Measurements from ENCODE around the gene CCL23.
"Not testable (repeated sequence)": the region's sequence is repeated elsewhere in the genome, so short reads cannot be mapped to it uniquely, and the experiment has no call there.

Gene CCL23

DNA sequence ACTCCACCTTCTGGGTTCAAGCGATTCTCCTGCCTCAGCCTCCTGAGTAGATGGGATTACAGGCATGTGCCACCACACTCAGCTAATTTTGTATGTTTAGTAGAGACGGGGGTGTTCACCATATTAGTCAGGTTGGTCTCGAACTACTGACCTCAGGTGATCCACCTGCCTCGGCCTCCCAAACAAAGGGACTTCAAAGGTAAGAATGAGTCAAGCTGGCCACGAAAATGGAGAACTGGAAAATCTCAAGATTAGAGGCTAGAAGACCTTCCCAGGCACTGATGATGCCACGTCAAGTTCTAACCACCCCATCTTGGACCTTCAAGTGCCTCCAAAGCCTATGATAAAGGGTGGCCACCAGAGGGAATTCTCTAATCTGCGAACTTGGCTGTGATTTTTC is 15.1 kb downstream of the CCL23 start:
- no peak for DNase-seq

DNA sequence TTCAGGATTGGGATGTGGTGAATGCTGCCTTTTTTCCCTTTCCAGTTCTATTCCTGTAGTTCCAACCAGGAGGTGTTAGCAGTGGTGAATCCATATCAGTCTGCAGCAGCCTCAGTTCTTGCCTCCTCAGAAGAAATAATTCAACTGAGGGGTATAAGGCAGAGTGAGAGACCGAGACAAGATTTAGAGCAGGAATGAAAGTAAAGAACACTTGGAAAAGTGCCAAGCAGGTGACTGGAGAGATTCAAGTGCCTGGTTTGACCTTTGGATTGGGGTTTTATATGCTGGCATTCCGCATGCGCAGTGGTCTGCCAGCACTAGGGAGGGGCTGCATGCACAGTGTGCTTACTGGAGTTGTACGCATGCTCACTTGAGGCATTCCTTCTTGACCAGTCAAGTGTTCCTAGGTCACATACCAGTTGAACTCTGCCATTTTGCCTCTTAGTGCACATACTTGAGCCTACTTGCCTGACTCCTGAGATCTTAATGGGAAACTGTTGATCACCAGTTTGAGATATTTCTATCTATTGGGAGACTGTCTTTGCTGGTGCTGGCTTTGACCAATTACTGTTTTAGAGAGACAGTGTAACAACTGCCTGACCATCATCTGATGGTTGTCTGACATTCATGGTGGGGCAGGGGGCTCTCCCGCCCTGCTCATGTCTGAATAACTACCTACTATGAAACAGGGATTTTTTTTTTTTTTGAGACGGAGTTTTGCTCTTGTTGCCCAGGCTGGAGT is 15.7 kb downstream of the CCL23 start:
- no peak for DNase-seq

- DNase-seq = no peak
Measured at GRCh38 chr17:36001110-36001771, 16.5 kb downstream of the CCL23 start, which contains the start of gene CCL15. CCL15 (minus strand) TSS chr17:36001553; CDS start chr17:36001492, 61 bp downstream.

- no peak for DNase-seq
Measured at GRCh38 chr17:36000732-36001109, 17.1 kb downstream of the CCL23 start.

DNA sequence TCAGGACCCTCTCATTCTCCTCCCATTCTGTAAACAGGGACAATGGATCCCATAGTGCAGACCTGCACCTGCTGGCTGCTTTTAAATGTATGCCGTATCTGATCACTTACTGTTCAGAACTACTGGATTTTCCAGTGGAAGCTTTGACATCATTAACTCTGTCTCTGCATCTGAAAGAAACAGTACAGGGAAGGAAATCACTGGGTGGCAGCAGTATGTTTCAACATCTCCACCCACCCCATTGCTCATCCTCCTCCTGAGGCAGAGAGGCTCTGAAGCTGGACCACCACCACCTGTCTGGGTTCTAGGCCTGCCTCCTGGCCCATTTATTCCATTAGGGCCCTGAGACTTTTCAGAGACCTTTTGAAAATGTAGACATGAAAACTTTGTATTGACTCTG is 19.0 kb downstream of the CCL23 start:
- no peak for DNase-seq

GRCh38 chr17:35998018-35998545 is 19.7 kb downstream of the CCL23 start:
- no peak for DNase-seq

- not testable (repeated sequence) for DNase-seq
Measured at GRCh38 chr17:35995346-35995745, 22.4 kb downstream of the CCL23 start.

GRCh38 chr17:35991075-35991474 is 26.7 kb downstream of the CCL23 start:
- no peak for DNase-seq

DNA sequence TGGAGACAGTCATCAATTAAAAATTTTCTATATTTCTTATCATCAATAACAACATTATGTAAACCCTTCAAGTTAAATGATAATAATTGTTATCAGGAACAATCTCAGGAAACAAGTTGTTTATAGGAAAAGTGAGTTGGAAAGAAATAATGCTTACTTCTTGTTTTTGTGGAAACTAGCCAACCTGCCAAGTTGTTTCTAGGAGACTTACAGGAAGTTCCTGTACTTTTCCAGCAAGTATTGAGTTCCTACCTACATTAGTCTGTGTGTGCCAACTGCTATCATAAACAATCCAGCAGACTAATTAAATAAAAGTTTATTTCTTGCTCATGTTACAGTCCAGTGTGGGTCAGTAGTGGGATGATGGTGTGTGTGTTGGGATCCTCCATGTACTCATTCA is 29.6 kb downstream of the CCL23 start:
- DNase-seq = no peak

- no peak for DNase-seq
Measured at GRCh38 chr17:35986643-35987042, 31.1 kb downstream of the CCL23 start, which contains the start of gene CCL14. CCL14 (minus strand) TSS chr17:35986729; CDS start chr17:35986649, 80 bp downstream.

DNA sequence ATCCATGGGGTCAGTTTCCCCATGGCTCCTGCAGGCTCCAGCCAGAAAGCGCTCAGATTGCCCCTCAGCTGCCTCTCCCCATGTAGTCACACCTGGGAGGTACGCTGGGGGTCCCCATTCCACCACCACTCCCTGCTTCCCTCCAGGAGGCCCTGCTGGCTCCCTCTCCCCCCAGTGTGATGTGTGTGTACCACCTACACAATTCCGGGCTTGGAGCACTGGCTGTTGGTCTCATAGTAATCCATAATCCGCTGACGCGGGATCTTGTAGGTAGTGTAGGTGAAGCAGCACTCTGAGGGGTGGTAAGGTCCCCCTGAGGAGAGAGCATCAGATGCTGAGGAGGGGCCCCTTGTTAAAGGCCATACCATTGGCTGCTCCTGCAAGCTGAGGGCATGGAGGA is 33.6 kb downstream of the CCL23 start:
- DNase-seq = no peak

DNA sequence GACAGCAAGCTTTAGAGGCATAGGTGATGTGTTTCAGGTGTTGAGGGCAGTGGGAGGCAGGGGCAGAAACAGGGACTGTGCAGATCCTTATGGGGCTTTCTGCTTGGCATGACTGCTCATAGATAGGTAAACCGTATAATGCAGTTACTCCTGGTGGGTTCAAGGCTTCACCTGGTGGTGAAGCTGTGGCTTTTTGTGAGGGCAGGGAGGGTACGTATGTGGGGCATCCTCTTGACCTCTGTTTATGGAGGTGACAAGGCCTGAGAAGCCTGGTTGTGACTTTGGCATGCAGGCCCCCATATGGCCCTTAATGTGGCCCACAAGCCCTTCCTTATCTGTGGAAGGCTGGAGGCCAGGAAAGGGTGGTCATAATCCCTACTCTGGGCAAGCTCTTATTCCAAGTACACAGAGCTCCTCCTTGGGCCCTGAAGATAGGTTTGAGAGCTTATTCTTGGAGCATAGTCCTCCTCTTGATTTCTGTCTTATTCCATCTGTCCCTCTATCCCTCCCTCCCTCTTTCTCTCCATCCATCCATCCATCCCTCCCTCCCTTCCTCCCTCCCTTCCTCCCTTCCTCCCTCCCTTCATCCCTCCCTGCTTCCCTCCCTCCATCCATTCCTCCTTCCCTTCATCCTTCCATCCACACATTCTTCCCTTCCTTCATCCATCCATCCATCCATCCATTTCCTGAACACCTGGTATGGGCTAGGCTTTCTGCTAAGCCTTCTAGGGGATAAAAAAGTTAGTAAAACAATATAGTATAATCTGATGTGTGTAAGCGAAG is 35.2 kb downstream of the CCL23 start:
- no peak for DNase-seq

DNA sequence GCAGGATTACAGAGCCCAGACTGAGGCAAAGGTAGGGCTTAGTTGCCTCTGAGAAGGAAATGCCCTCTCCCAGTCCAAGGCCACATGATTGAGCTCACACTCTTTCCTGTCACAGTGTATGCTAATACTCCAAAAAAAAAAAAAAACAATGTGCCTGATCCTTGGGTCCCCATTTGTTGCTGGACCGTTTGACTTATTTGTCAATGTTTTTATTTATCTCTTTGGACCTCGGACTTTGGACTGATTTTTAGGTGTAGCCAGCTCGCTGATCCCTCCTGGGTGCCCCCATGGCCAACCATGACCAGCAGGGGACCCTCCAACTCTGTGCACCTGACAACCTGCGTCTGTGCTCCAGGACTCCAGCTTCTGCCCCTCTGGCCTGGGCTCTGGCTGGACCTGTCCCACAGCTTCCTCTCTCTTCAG is 35.9 kb downstream of the CCL23 start:
- DNase-seq = no peak

GRCh38 chr17:35981246-35981645 is 36.5 kb downstream of the CCL23 start, which contains the start of gene CCL16:
CCL16 (minus strand) TSS chr17:35981497; CDS start chr17:35981420, 77 bp downstream.
- no peak for DNase-seq

GRCh38 chr17:35978346-35978745 is 39.4 kb downstream of the CCL23 start:
- DNase-seq = no peak

DNA sequence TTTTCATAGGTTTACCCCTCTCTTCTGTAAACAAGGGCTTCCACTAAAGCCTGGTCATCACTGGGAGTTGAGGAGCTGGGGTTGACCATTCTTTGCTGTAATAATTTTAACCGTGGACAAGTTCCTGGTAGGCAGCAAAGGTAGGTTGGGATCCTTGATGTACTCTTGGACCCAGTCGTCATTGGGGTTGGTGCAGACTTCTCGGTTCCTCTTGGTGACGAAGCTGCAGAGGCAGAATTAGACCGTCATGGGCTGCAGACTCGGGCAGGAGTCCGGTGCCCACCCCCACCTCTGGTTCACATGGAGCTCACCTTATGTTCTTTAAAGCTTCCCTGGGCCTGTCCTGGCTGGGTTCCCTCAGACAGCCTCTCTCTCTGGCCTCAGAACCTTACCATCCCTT is 40.3 kb downstream of the CCL23 start:
- DNase-seq = no peak

GRCh38 chr17:35973333-35974260 is 44.2 kb downstream of the CCL23 start:
- no peak for DNase-seq

- DNase-seq = no peak
Measured at GRCh38 chr17:35972945-35973332, 44.8 kb downstream of the CCL23 start.

DNA sequence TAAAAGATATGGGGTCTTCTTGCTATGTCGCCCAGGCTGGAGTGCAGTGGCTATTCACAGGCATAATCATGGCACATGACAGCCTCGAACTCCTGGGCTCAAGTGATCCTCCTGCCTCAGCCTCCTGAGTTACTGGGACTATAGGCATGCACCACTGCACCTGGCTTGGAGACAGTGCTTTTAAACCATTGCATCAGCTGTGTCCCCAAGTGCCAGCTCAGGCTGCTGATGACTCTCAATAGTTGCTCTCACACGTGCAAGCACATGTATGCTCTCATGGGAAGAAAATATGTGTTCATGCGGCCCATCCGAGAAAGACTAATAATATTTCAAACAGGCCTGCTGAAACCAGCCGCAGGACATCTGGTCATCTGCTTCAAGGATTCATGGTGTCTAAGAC is 45.2 kb downstream of the CCL23 start:
- DNase-seq = no peak

- DNase-seq = no peak
Measured at GRCh38 chr17:35972066-35972465, 45.7 kb downstream of the CCL23 start.

DNA sequence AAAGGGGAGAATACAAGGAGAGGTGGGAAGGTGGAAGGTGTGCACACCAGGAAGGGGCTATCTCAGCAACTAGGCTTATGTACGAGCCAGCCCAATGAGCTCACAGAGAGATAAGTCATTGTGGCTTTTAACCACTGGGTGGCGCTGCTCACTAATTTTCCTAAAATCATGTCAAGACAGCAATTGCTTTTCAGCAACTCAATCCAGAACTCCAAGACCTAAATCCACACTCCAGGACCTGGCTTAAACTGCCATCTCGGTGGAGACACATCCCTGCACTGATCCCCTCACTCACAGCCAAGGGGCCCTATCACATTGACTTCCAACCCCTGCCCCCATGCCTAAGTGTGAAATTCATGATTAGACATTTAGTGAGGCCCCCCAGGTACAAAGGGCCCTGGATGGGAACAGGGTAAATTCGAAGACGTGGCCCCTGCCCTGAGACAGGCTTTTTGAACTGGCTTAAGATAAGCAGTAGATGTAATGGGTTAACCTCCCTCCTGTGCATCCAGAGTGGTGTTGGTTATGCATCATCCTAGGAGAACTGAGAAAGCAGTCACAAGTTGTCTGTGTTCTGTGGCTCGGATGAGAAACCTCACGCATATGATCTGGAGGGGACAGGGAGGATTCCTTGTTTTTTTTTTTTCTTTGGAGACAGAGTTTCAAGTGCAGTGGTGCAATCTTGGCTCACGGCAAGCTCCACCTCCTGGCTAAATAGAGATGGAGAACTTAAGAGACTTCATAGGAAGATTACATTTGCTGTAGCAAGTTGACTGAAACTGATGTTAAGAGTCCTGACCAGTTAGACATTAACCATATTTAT is 48.0 kb downstream of the CCL23 start:
- peak; percentile 62 for DNase-seq

Measured in effector CD8-positive, alpha-beta T cell (primary cell).